GM12874 (cell line): ENCODE data around the gene DHFR2.

ENCODE experiments used
- TF ChIP-seq, protein P1 (sequence below): IDR thresholded peaks from 2 replicates; pipeline ENCODE4 v1.5.1; 2011; ENCODE audit warnings: low read depth, mild to moderate bottlenecking, control low read depth, low read length, moderate library complexity; ENCODE audit not compliant: insufficient read depth

DHFR2 gene

DNA sequence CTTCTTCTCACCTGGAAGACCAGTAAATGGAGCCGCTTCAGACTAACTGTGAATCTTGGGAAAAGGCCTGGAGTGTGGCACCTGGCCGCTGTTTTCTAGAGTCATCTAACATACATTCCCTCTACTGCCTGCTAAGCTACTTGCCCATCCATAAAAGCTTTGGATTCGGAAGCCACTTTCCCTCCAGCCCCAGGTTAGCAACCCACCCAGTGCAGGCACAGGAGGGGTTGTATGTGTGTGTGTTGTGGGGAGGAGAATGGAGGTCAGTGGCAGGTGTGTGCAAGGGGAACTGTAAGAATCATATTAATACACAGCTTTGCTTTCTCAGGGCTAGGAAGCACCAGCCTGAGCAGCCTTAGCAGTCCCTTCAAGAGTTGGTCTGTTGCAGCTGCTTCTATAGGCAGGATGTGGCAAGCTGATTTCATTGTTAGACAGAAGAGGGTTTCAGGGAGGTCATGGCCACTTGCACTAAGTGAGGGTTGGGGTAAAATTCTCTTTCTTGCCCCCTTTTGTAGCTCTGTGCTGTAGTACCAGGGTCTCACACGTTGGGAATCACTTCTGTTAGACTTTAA lies 9.1 kb upstream of the DHFR2 start:
- TF ChIP-seq, protein P1, sequence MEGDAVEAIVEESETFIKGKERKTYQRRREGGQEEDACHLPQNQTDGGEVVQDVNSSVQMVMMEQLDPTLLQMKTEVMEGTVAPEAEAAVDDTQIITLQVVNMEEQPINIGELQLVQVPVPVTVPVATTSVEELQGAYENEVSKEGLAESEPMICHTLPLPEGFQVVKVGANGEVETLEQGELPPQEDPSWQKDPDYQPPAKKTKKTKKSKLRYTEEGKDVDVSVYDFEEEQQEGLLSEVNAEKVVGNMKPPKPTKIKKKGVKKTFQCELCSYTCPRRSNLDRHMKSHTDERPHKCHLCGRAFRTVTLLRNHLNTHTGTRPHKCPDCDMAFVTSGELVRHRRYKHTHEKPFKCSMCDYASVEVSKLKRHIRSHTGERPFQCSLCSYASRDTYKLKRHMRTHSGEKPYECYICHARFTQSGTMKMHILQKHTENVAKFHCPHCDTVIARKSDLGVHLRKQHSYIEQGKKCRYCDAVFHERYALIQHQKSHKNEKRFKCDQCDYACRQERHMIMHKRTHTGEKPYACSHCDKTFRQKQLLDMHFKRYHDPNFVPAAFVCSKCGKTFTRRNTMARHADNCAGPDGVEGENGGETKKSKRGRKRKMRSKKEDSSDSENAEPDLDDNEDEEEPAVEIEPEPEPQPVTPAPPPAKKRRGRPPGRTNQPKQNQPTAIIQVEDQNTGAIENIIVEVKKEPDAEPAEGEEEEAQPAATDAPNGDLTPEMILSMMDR: no peak

DNA sequence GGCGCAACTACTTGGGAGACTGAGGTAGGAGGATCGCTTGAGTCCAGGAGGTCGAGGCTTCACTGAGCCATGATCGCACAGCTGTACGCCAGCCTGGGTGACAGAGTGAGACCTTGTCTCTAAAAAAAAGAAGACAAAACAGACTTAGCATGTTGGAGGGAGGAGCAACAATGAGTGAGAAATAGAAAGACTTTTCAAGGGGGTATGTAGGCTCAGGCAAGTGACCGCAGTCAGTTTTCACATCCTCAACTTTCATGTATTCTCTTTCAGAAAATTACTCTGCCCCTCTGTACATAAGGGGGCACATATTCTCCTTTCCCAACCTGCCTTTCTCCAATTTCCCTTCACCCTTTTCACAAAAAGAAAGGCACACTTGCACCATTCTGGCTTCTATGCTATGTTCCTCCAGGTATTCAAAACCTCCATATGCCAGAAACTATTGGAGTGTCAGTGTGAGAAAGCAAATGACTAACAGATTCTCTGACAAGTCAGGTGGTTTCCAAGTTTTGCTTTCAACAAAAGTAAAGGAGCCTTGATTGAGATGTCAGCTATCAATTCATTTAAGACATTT lies 7.7 kb upstream of the DHFR2 start:
- TF ChIP-seq, protein P1: no peak

DNA sequence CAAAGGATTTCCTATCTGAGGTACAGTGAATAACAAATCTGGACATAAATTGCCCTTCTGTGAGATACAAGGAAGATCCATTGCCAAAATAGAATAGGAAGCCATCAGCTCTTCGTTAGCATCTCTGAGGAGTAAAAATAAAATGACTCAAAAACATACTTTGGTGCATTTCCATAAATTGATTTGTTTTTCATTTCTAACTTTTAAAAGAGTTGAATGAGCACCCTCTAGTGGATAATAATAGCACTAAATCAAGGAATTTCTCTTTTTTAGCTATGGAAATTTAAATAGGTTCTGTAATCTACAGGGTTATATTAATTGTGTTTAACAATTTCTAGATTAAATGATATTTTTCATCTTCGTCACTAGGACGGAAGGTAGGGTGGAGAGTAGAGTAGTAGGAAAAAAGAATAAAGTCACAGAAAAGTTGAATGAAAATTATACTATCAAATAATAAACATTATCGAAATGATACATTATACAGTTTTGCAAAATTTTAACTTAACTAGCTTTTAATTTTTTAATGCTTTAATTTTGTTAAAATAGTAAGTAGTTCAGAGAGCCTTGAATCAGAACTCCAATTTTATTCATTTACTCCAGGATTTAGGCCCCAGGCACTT lies 6.6 kb upstream of the DHFR2 start:
- TF ChIP-seq, protein P1: no peak

DNA sequence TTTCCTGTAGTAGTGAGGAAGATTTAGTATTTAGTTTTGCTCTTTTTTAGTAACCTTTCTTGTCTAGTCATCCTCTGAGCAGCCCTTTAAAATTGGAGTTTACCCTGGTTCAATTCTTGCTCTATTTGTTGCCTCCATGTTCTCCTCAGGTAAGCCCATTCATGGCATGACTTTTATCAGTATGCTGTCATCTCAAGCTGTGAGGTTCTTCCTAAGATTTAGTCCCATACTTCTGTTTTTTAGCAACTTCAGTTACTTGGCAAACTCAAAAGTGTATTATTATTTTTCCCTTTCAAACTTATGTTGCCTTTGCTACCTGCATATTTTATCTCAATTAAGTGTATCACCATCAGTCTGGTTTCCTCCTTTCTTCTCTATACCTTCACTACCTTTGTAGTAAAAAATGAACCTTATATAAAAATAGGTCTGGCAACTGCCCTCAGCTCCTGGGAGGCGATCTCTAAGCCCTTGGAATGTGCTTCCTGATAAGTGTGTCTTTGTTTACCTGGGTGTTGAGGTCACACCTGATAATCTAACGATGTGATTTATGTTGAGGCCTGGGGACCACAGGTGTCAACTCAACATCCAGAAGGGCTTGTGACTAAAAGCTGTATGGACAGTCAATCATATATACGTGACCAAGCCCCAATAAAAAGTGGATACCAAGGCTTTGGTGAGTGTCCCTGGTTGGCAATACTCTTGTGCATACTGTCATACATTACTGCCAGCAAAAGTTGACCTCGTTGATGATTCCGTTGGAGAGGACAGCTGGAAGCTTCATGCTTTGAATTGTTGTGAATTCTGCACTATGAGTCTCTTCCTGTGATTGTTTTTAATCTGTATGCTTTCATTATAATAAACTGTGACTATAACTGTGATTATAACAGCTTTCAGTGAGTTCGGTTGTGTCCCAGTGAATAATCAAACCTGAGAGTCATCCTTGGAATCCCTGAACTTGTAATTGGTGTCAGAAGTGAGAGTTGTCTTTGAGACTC lies 4.1 kb upstream of the DHFR2 start:
- TF ChIP-seq, protein P1: no peak

DNA sequence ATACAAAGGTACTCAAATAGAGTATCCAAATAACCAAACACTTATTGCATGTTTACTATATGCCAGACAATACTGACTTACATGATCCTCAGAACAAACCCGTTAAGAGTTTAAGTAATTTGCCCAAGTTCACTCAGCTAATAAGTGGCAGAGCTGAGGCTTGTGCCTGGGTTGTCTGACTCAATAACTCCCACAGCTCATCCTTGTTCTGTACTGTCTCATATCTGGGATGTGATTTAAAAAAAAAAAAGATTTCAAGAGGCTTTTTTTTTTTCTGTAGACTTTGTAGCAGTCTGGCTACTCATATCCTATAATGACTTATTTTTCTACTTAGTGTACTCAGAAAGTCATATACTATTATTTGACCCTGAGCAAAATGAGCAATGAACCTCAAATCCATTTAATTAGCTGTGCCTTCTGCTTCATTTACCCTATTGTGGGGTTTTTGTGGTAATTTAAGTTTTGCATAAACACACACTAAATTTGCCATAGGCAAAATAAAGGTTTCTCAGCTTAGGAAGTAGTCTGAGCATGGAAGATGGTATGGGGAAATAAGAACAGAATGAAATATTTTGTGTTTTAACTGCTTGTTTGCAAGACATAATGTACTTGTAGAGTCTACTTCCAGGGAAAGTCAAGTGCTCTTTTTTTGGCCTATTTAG lies 3.2 kb upstream of the DHFR2 start:
- TF ChIP-seq, protein P1: no peak

DNA sequence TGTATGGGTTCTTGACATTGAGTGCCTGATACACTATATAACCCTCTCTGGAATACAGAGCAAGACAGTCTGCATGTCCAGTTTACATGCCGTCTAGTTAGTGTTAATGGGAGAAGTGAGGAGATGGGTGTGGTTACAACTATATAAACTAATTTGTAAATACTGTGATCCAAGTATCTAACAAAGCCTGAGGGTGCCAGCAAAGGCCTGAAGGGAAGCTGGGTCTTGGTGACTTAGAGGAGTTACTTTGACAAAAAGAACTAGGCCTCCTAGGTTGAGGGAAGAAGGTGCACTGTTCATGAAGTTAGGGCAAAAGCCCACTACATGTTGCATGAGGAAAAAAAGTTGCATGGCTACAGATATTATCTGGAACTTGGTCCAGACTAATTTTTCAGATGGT lies 2.4 kb upstream of the DHFR2 start:
- TF ChIP-seq, protein P1: no peak
